Gastrocnemius medialis (tissue), 4 donors: ENCODE data around the gene BNC2. TPM values are rescaled to one million over a fixed set of nuclear protein-coding genes. Genes with fewer than 3 reads are reported as not detected.

Experiments used
- ATAC-seq, 2 donors: fragments of 150-250 bp; one replicate each; pipeline ENCODE4 v1.9.1; 2016
- DNase-seq, 2 donors: peaks; one replicate each; pipeline ENCODE4 v3.0.0-alpha.2; 2019
- H3K27ac ChIP-seq, 4 donors: fragments of 200-600 bp; sonication (generic); 1 replicate in 1 of 4; 2 replicates in 3 of 4; pipeline ENCODE4 v1.5.1; 2016 to 2018; ENCODE audit warnings: mild to moderate bottlenecking in 2 of 4, moderate library complexity in 1 of 4
- H3K27me3 ChIP-seq, 3 donors: fragments of 200-600 bp; sonication (generic) in 2 of 3; 1 replicate in 1 of 3; 2 replicates in 2 of 3; pipeline versions ENCODE4 v1.5.1 to v1.6.0; 2016 to 2019; ENCODE audit warnings: mild to moderate bottlenecking in 1 of 3, moderate library complexity in 1 of 3
- H3K36me3 ChIP-seq, 2 donors: fragments of 200-600 bp; sonication (generic) in 1 of 2; one replicate each; pipeline ENCODE4 v1.5.1; 2017 to 2018
- H3K4me1 ChIP-seq, 2 donors: fragments of 200-600 bp; sonication (generic) in 1 of 2; one replicate each; pipeline ENCODE4 v1.5.1; 2016 to 2017; ENCODE audit warnings: mild to moderate bottlenecking in 2 of 2
- H3K4me3 ChIP-seq, 4 donors: fragments of 200-600 bp; sonication (generic) in 3 of 4; 1 replicate in 1 of 4; 2 replicates in 3 of 4; pipeline ENCODE4 v1.5.1; 2016 to 2019; ENCODE audit warnings: mild to moderate bottlenecking in 2 of 4
- H3K9me3 ChIP-seq, 3 donors: fragments of 200-600 bp; sonication (generic) in 2 of 3; 1 replicate in 1 of 3; 2 replicates in 2 of 3; pipeline ENCODE4 v1.5.1; 2016 to 2019
- CTCF ChIP-seq, 5 experiments: fragments of 450-650 bp in 3 of 5; fragments of 200-600 bp in 2 of 5; sonication (generic) in 2 of 5; IDR thresholded peaks in 4 of 5; conservative IDR thresholded peaks in 1 of 5; 1 replicate in 4 of 5; 2 replicates in 1 of 5; pipeline ENCODE4 v1.5.1; 2016 to 2019; ENCODE audit warnings: antibody characterized with exemption in 5 of 5, mild to moderate bottlenecking in 3 of 5, moderate library complexity in 3 of 5
- POLR2A ChIP-seq, 2 donors: fragments of 450-650 bp; IDR thresholded peaks; one replicate each; pipeline ENCODE4 v1.6.1; 2017; ENCODE audit warnings: antibody characterized with exemption in 2 of 2, mild to moderate bottlenecking in 2 of 2, moderate library complexity in 2 of 2
- in situ Hi-C, 4 donors: fragments of 200-750 bp; cut with MboI; loops; one replicate each; pipeline versions ENCODE4 v1.15.0 to v1.8.0; 2017; ENCODE audit warnings: low sequenced_read_pairs in 4 of 4
- intact Hi-C: fragments of 100-400 bp; cut with DNase I; formaldehyde crosslinking; loops from one replicate; pipeline ENCODE4 v1.15.1; 2023; ENCODE audit warnings: low total_unique reads
- total RNA-seq, 4 donors: library from RNA; depleted of rRNA; stranded (reverse); fragments of >200 nt; gene quantifications; one replicate each; pipeline versions ENCODE4 v1.1.0 to v1.2.3, GENCODE V29; 2016

Gene BNC2
- total RNA-seq, 4 donors from 2014 or later, result 40.9 to 122 (median 68.7) TPM

GRCh38 chr9:16411311-16411710 lies 459.2 kb downstream of the BNC2 start:
- Histone ChIP-seq H3K27me3 (no peaks in the 10 kb centered on the region), H3K27ac (no peak overlapping the region), H3K4me3 (no peak overlapping the region), H3K9me3 (no peaks in the 10 kb centered on the region), H3K4me1 (no peaks in the 10 kb centered on the region), H3K36me3 (no peaks in the 10 kb centered on the region)
- ATAC-seq (no peak), DNase-seq (no peak)
- TF ChIP-seq CTCF (IDR thresholded peaks at IDR 0.05 in 4 of 5, conservative IDR thresholded peaks at IDR 0.05 in 1 of 5) (no peak), POLR2A (IDR thresholded peaks at IDR 0.05) (no peak)
- intact Hi-C loops (loop anchor here (10.0 kb wide), 1 partner anchor 77 kb away; no protein-coding TSS in a partner anchor), in situ Hi-C loops (loop anchor here in 1 of 4 donors (25.0 kb wide), 1 partner anchor 101 kb away; no protein-coding TSS in a partner anchor)

- Histone ChIP-seq H3K4me3 (no peak overlapping the region), H3K27ac (no peak overlapping the region), H3K36me3 (no peaks in the 10 kb centered on the region), H3K4me1 (no peaks in the 10 kb centered on the region), H3K27me3 (no peaks in the 10 kb centered on the region), H3K9me3 (no peaks in the 10 kb centered on the region)
- TF ChIP-seq CTCF (IDR thresholded peaks at IDR 0.05 in 4 of 5, conservative IDR thresholded peaks at IDR 0.05 in 1 of 5) (no peak), POLR2A (IDR thresholded peaks at IDR 0.05) (no peak)
- no peak for ATAC-seq
- no peak for DNase-seq
- in situ Hi-C loops, result loop anchor here in 1 of 4 donors (25.0 kb wide), 1 partner anchor 102 kb away; no protein-coding TSS in a partner anchor
- intact Hi-C loops, result loop anchor here (10.0 kb wide), 1 partner anchor 76 kb away; no protein-coding TSS in a partner anchor
These were observed 459.7 kb downstream of the BNC2 start for GRCh38 chr9:16410601-16411280.

GRCh38 chr9:16407617-16408016 lies 462.9 kb downstream of the BNC2 start:
- Histone ChIP-seq H3K9me3 (no peaks in the 10 kb centered on the region), H3K36me3 (no peaks in the 10 kb centered on the region), H3K4me1 (no peaks in the 10 kb centered on the region), H3K27me3 (no peaks in the 10 kb centered on the region), H3K4me3 (no peak overlapping the region), H3K27ac (no peak overlapping the region)
- intact Hi-C loops (no loop called here), in situ Hi-C loops (loop anchor here in 1 of 4 donors (25.0 kb wide), 1 partner anchor 105 kb away; no protein-coding TSS in a partner anchor)
- ATAC-seq, result no peak
- TF ChIP-seq CTCF (IDR thresholded peaks at IDR 0.05 in 4 of 5, conservative IDR thresholded peaks at IDR 0.05 in 1 of 5) (no peak), POLR2A (IDR thresholded peaks at IDR 0.05) (no peak)
- no peak for DNase-seq

- Histone ChIP-seq H3K4me3 (no peak overlapping the region), H3K9me3 (no peaks in the 10 kb centered on the region), H3K27ac (no peak overlapping the region), H3K27me3 (no peaks in the 10 kb centered on the region), H3K4me1 (no peaks in the 10 kb centered on the region), H3K36me3 (no peaks in the 10 kb centered on the region)
- intact Hi-C loops, result no loop called here
- DNase-seq (no peak), ATAC-seq (no peak)
- no peak for TF ChIP-seq CTCF (IDR thresholded peaks at IDR 0.05 in 4 of 5, conservative IDR thresholded peaks at IDR 0.05 in 1 of 5)
- in situ Hi-C loops, result loop anchor here in 1 of 4 donors (25.0 kb wide), 1 partner anchor 106 kb away; no protein-coding TSS in a partner anchor
These were observed 463.8 kb downstream of the BNC2 start for GRCh38 chr9:16406526-16407225.
